SW480 (cell line): Measurements from ENCODE around the gene CREB5.

ENCODE experiments used
- DNase-seq: peaks from one replicate; pipeline ENCODE4 v3.0.0-alpha.2; 2016; ENCODE audit warnings: low spot score

The CREB5 gene

GRCh38 chr7:28479507-28479947 lies 67.2 kb downstream of the CREB5 start:
- DNase-seq = no peak

- DNase-seq = no peak
Observed at GRCh38 chr7:28480595-28480994, 68.3 kb downstream of the CREB5 start.

- DNase-seq = no peak
Observed at GRCh38 chr7:28481091-28481926, 69.0 kb downstream of the CREB5 start.

GRCh38 chr7:28483112-28483511 lies 70.8 kb downstream of the CREB5 start:
- no peak for DNase-seq

GRCh38 chr7:28483908-28484605 lies 71.7 kb downstream of the CREB5 start:
- DNase-seq = peak; percentile 12

GRCh38 chr7:28484606-28484935 lies 72.3 kb downstream of the CREB5 start:
- no peak for DNase-seq

- DNase-seq = no peak
Observed at GRCh38 chr7:28487487-28487886, 75.2 kb downstream of the CREB5 start.

- no peak for DNase-seq
Observed at GRCh38 chr7:28488061-28488791, 75.9 kb downstream of the CREB5 start.

GRCh38 chr7:28490831-28491230 lies 78.5 kb downstream of the CREB5 start:
- peak; percentile 66 for DNase-seq

- DNase-seq = no peak
Observed at GRCh38 chr7:28493477-28493876, 81.2 kb downstream of the CREB5 start.

- no peak for DNase-seq
Observed at GRCh38 chr7:28497009-28497408, 84.7 kb downstream of the CREB5 start.

- DNase-seq = no peak
Observed at GRCh38 chr7:28498636-28499035, 86.3 kb downstream of the CREB5 start.

GRCh38 chr7:28500138-28500537 lies 87.8 kb downstream of the CREB5 start:
- DNase-seq = no peak

- DNase-seq = no peak
Observed at GRCh38 chr7:28502408-28502807, 90.1 kb downstream of the CREB5 start.

GRCh38 chr7:28503396-28503795 lies 91.1 kb downstream of the CREB5 start:
- no peak for DNase-seq

- no peak for DNase-seq
Observed at GRCh38 chr7:28505014-28505413, 92.7 kb downstream of the CREB5 start.

- no peak for DNase-seq
Observed at GRCh38 chr7:28505867-28506266, 93.5 kb downstream of the CREB5 start.

- DNase-seq = no peak
Observed at GRCh38 chr7:28507525-28508282, 95.4 kb downstream of the CREB5 start.

GRCh38 chr7:28509251-28510025 lies 97.1 kb downstream of the CREB5 start:
- no peak for DNase-seq

- DNase-seq = no peak
Observed at GRCh38 chr7:28510026-28510369, 97.7 kb downstream of the CREB5 start.

GRCh38 chr7:28512668-28513440 lies 100.5 kb downstream of the CREB5 start:
- DNase-seq = no peak
